Measurements from ENCODE around the gene PELI3. TPM values are rescaled to one million over a fixed set of nuclear protein-coding genes. Genes with fewer than 3 reads are reported as not detected.

PELI3 gene
- total RNA-seq, 4 donors from 2014 or later = 28.7 to 50.4 (median 37.7) TPM

DNA sequence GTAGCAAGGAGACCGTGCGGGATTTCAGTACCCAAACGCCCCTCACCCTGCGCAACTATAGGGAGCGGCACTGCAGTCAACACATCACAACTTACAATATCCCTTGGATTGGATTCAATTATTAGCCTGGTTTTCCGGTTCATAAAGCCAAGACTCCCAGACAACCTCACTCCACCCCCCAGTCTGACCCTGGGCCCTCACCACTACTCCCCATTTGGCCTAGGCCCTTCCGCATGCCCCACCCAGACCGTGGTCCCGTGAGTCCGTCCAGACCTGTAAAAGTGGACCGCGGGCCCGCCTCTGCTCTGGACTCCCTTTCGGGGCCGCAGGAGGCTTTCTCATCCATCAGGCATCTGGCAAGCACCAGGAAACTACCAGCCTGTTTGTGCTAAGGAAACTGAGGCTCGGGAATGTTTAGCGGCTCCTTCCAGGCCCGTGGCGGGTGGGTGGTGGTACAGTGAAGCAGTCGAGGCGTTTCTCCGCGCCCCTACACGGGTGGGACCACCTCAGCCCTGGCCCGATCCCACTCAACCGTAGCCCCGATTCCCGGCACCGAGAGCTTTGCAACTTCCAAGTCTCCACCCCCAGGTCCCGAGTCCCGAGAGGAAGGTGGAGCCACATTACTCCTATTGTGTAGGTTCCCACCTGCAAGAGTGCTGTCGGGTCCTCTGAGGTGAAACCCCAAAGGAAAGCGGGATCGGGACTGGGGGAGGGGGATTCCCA lies 12.8 kb downstream of the PELI3 start:
- Histone ChIP-seq H3K4me1 (peaks cover 8 to 27% (median 22%) of the 10 kb centered on the region in 4 donors), H3K27ac (replicated peaks in 1 of 4) (peak overlapping the region; percentile 90 to 94 (median 94)), H3K9me3 (no peaks in the 10 kb centered on the region), H3K36me3 (peaks cover 6 to 40% (median 27%) of the 10 kb centered on the region in 4 donors), H3K27me3 (no peaks in the 10 kb centered on the region), H3K4me3 (peak overlapping the region; percentile 67 to 82 (median 74))
- WGBS = 0% methylated on average over 25 of the region's 34 CpGs
- intact Hi-C loops (cut with DNase I) = no loop called here
- TF ChIP-seq POLR2A (IDR thresholded peaks at IDR 0.05; ENCODE audit: low read depth) (no peak), POLR2AphosphoS5 (IDR thresholded peaks at IDR 0.05) (no peak), EP300 (IDR thresholded peaks at IDR 0.05) (no peak)
- TF ChIP-seq, protein P1, sequence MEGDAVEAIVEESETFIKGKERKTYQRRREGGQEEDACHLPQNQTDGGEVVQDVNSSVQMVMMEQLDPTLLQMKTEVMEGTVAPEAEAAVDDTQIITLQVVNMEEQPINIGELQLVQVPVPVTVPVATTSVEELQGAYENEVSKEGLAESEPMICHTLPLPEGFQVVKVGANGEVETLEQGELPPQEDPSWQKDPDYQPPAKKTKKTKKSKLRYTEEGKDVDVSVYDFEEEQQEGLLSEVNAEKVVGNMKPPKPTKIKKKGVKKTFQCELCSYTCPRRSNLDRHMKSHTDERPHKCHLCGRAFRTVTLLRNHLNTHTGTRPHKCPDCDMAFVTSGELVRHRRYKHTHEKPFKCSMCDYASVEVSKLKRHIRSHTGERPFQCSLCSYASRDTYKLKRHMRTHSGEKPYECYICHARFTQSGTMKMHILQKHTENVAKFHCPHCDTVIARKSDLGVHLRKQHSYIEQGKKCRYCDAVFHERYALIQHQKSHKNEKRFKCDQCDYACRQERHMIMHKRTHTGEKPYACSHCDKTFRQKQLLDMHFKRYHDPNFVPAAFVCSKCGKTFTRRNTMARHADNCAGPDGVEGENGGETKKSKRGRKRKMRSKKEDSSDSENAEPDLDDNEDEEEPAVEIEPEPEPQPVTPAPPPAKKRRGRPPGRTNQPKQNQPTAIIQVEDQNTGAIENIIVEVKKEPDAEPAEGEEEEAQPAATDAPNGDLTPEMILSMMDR (IDR thresholded peaks at IDR 0.05) = no peak
- peak; percentile 94 for DNase-seq (ENCODE audit: extremely low spot score)

DNA sequence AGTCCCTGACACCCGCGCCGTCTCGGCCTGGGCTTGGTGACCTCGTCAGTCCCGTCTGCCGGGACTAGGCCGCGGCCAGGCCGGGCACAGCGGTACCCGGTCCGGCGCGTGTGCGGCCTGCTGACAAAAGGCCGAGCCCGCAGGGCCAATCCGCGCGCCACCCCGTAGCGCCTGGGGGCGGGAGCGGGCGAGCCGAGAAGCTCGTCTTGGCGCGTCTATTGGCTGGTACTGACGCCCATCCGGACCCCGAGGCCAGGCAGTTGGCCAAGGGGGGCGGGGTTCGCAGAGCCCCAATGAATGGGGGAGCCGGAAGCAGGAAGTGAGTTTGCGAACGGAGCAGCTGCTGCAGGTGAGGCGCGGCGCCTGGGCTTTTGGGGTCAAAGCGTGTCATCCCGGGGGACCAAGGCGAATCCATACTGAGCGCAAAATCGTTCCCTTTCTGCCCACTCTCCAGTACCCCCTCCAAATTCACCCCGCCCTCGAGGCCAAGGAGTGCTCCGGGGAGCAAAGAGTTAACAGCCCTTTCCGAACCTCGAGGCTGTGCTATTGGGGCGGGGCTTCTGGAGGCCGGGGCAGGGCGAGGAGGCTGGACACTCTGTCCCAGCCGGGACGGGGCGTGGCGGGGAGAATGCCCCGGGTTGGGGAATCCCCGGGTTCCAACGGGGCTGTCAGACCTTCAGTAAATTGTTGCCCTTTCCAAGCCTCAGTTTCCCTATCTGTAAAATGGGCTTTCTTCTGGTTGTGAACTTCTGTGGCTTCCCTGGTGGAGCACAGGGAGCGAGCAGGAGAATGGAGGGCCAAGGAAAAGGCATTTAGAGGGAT lies 13.6 kb downstream of the PELI3 start, which contains the start of gene DPP3:
DPP3 (plus strand) TSS at position 318 of the 822 bp plus-strand sequence. CDS start 1,767 bp downstream, outside the sequence.
- TF ChIP-seq EP300 (IDR thresholded peaks at IDR 0.05) (no peak), POLR2A (IDR thresholded peaks at IDR 0.05; ENCODE audit: low read depth) (peak; percentile 91), POLR2AphosphoS5 (IDR thresholded peaks at IDR 0.05) (peak; percentile 95 to 96)
- TF ChIP-seq, protein P1 (IDR thresholded peaks at IDR 0.05) = peak in 1 of 3 experiments; percentile 10
- under 1% methylated on average over 25 of the region's 62 CpGs for WGBS
- Histone ChIP-seq H3K36me3 (peaks cover 4 to 40% (median 23%) of the 10 kb centered on the region in 4 donors), H3K9me3 (no peaks in the 10 kb centered on the region), H3K27me3 (no peaks in the 10 kb centered on the region), H3K4me3 (peak within 1 kb of the TSS; percentile 67 to 82 (median 74)), H3K27ac (replicated peaks in 1 of 4) (peak within 1 kb of the TSS; percentile 90 to 94 (median 94)), H3K4me1 (peaks cover 8 to 27% (median 22%) of the 10 kb centered on the region in 4 donors)
- intact Hi-C loops (cut with DNase I) = no loop called here
- DNase-seq (ENCODE audit: extremely low spot score) = peak; percentile 99

GRCh38 chr11:66484806-66485380 lies 18.2 kb downstream of the PELI3 start:
- DNase-seq (ENCODE audit: extremely low spot score) = no peak
- intact Hi-C loops (cut with DNase I) = no loop called here
- 88% methylated on average over 7 of the region's 7 CpGs for WGBS
- Histone ChIP-seq H3K36me3 (peaks cover 0 to 69% (median 41%) of the 10 kb centered on the region in 4 donors), H3K4me1 (peaks cover 4 to 11% (median 9%) of the 10 kb centered on the region in 4 donors), H3K9me3 (no peaks in the 10 kb centered on the region), H3K27ac (replicated peaks in 1 of 4) (no peak overlapping the region), H3K4me3 (no peak overlapping the region), H3K27me3 (no peaks in the 10 kb centered on the region)
- no peak for TF ChIP-seq POLR2AphosphoS5 (IDR thresholded peaks at IDR 0.05)
- TF ChIP-seq POLR2A (IDR thresholded peaks at IDR 0.05; ENCODE audit: low read depth) = no peak
- TF ChIP-seq, protein P1 (IDR thresholded peaks at IDR 0.05) = no peak
- TF ChIP-seq EP300 (IDR thresholded peaks at IDR 0.05) = no peak

DNA sequence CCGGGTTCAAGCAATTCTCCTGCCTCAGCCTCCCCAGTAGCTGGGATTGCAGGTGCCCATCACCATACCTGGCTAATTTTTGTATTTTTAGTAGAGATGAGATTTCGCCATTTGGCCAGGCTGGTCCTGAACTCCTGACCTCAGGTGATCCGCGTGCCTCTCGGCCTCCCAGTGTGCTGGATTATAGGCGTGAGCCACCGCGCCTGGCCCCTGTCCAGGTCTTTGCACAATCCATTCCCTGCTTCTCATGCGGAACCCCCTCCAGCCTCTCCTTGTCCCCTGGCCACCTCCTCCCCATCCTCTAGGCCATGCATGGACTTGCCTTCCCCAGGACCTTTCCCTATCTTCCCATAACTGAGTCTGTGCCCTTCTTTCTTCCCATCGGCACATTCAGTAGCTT lies 22.3 kb downstream of the PELI3 start:
- TF ChIP-seq EP300 (IDR thresholded peaks at IDR 0.05) (no peak), POLR2A (IDR thresholded peaks at IDR 0.05; ENCODE audit: low read depth) (no peak), POLR2AphosphoS5 (IDR thresholded peaks at IDR 0.05) (no peak)
- TF ChIP-seq, protein P1 (IDR thresholded peaks at IDR 0.05) = no peak
- Histone ChIP-seq H3K9me3 (no peaks in the 10 kb centered on the region), H3K4me3 (no peak overlapping the region), H3K27me3 (no peaks in the 10 kb centered on the region), H3K4me1 (no peaks in the 10 kb centered on the region), H3K36me3 (peaks cover 7 to 94% (median 56%) of the 10 kb centered on the region in 4 donors), H3K27ac (replicated peaks in 1 of 4) (no peak overlapping the region)
- intact Hi-C loops (cut with DNase I) = no loop called here
- DNase-seq (ENCODE audit: extremely low spot score) = no peak
- 96% methylated on average over 10 of the region's 10 CpGs for WGBS

Measured in esophagus muscularis mucosa (tissue), 4 donors.